Activated CD4-positive, alpha-beta T cell treated with anti-CD3 and anti-CD28 coated beads, Interleukin-2, amount 10 ng/mL, durations not matched to agents 7 days and 5 days (primary cell): Measurements from ENCODE around the gene SYCE1L. TPM values are rescaled to one million over a fixed set of nuclear protein-coding genes. Genes with fewer than 3 reads are reported as not detected.
"Not testable (repeated sequence)": the region's sequence is repeated elsewhere in the genome, so short reads cannot be mapped to it uniquely, and the experiment has no call there.

Experiments used
- CTCF ChIA-PET: fragments of 350-600 bp; sonication (Branson Sonifier 250); formaldehyde crosslinking; loops from one replicate; lab custom pipeline; 2021; ENCODE audit warnings: antibody characterized with exemption; lab: Charles Lee
- POLR2A ChIA-PET: fragments of 350-600 bp; sonication (Branson Sonifier 250); formaldehyde crosslinking; loops from one replicate; lab custom pipeline; 2021; ENCODE audit warnings: antibody characterized with exemption; lab: Charles Lee
- DNase-seq: peaks from one replicate; pipeline ENCODE4 v3.0.0-alpha.2; 2020
- H3K27ac Mint-ChIP-seq: one replicate; pipeline ENCODE4 v1.8.0; 2021; ENCODE audit warnings: mild to moderate bottlenecking, moderate library complexity, mixed read lengths
- H3K27me3 Mint-ChIP-seq: one replicate; pipeline ENCODE4 v1.8.0; 2021; ENCODE audit warnings: mixed read lengths
- H3K36me3 Mint-ChIP-seq: one replicate; pipeline ENCODE4 v1.8.0; 2021; ENCODE audit warnings: low read depth, mixed read lengths
- H3K4me1 Mint-ChIP-seq: one replicate; pipeline ENCODE4 v1.8.0; 2021; ENCODE audit warnings: mixed read lengths
- H3K4me3 Mint-ChIP-seq: one replicate; pipeline ENCODE4 v1.8.0; 2021; ENCODE audit warnings: mild to moderate bottlenecking, moderate library complexity, mixed read lengths
- H3K9me3 Mint-ChIP-seq: one replicate; pipeline ENCODE4 v1.8.0; 2021; ENCODE audit warnings: mixed read lengths
- total RNA-seq, 2 experiments: library from RNA; stranded (reverse); gene quantifications; one replicate each; pipeline ENCODE4 v1.2.3, GENCODE V29; 2021

Gene SYCE1L
- total RNA-seq, 2 experiments from 2014 or later, result 6.6 to 11.1 TPM

- DNase-seq, H3K9me3 Mint-ChIP-seq, H3K4me1 Mint-ChIP-seq: not testable (repeated sequence)
These were observed 12.9 kb upstream of the SYCE1L start for GRCh38 chr16:77186298-77186697.

GRCh38 chr16:77190190-77190477, 9.1 kb upstream of the SYCE1L start:
- peak overlapping the region; percentile 100 for H3K27ac Mint-ChIP-seq
- peaks cover 2% of the 10 kb centered on the region for H3K9me3 Mint-ChIP-seq
- H3K4me3 Mint-ChIP-seq, result peak overlapping the region; percentile 89
- peaks cover 34% of the 10 kb centered on the region for H3K36me3 Mint-ChIP-seq
- ChIA-PET POLR2A (no interaction called here), CTCF (no interaction called here)
- peaks cover 36% of the 10 kb centered on the region for H3K4me1 Mint-ChIP-seq
- DNase-seq, result no peak
- H3K27me3 Mint-ChIP-seq, result peaks cover 6% of the 10 kb centered on the region

More at GRCh38 chr16:77186298-77186697, 12.9 kb upstream of the SYCE1L start:
- POLR2A ChIA-PET, CTCF ChIA-PET, H3K4me3 Mint-ChIP-seq, H3K36me3 Mint-ChIP-seq, H3K27ac Mint-ChIP-seq: not testable (repeated sequence)
- H3K27me3 Mint-ChIP-seq, result peaks cover 14% of the 10 kb centered on the region

DNA sequence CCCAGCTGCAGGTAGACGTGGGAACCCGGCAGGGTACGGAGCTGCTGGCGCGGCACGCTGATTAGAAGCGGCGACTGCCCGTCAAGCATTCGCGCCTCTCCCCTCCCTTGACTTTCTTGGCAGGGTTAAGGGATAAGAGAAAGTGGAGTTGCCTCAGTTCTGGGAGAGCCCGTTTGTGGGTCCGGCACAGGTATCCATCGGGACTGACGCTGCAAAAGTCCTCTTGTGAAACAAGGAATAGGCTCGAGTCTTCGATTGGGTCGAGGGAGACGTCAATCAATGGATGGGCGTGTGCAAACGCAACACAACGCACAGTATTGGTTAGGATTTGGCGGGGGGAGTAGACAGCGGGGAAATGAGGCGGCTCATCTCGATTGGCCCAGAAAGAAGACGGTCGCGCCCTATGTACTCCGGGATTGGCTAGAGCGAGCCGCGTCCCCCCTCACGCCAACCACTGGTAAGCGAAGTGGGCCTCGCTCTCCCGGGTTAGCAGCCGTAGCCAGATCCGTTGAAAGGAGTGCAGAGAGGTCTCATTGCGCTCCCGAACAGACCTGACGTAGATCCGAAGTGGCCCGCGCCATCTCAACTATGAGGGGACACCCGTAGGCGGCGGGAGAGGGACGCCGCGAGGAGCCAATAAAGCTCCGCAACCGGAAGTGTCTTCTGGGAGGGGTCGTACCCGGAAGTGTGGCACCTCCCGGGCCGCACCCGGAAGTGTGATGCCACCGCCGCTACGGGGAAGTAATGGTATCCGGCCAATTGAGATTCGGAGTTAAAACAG, 8.5 kb upstream of the SYCE1L start, which contains the start of gene MON1B:
TSS of gene MON1B (plus strand) at position 713 of the 781 bp plus-strand sequence. CDS start 296 bp downstream, outside the sequence.
- Mint-ChIP-seq H3K36me3 (peaks cover 39% of the 10 kb centered on the region), H3K27me3 (peaks cover 4% of the 10 kb centered on the region), H3K27ac (peak within 1 kb of the TSS; percentile 100), H3K4me3 (peak within 1 kb of the TSS; percentile 89), H3K4me1 (peaks cover 37% of the 10 kb centered on the region), H3K9me3 (peaks cover 2% of the 10 kb centered on the region)
- peak; percentile 96 for DNase-seq
- POLR2A ChIA-PET, result no interaction called here
- CTCF ChIA-PET, result no interaction called here

- H3K36me3 Mint-ChIP-seq, result peaks cover 43% of the 10 kb centered on the region
- peaks cover 40% of the 10 kb centered on the region for H3K4me1 Mint-ChIP-seq
- peak overlapping the region; percentile 100 for H3K27ac Mint-ChIP-seq
- peak overlapping the region; percentile 89 for H3K4me3 Mint-ChIP-seq
- no peaks in the 10 kb centered on the region for H3K27me3 Mint-ChIP-seq
- peaks cover 2% of the 10 kb centered on the region for H3K9me3 Mint-ChIP-seq
- POLR2A ChIA-PET, result no interaction called here
- CTCF ChIA-PET, result no interaction called here
- no peak for DNase-seq
These were observed 7.8 kb upstream of the SYCE1L start for GRCh38 chr16:77191259-77191969.

DNA sequence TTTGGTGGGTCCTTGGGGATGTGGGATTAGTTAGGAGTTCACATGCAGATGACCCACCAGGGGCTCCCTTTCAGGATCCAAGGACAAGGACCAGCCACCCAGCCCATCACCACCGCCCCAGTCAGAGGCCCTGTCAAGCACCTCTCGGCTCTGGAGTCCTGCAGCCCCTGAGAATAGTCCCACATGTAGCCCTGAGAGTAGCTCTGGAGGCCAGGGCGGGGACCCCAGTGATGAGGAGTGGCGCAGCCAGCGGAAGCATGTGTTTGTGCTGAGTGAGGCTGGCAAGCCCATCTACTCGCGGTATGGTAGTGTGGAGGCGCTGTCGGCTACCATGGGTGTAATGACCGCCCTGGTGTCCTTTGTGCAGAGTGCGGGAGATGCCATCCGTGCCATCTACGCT, 5.8 kb upstream of the SYCE1L start:
- POLR2A ChIA-PET, result no interaction called here

GRCh38 chr16:77194295-77195231, 4.6 kb upstream of the SYCE1L start:
- H3K9me3 Mint-ChIP-seq, result peaks cover 2% of the 10 kb centered on the region
- POLR2A ChIA-PET, result interaction anchor here (0.7 kb wide), 1 partner anchor 18 kb away, joined by 3 read pairs; no protein-coding TSS in a partner anchor
- peaks cover 33% of the 10 kb centered on the region for H3K4me1 Mint-ChIP-seq
- CTCF ChIA-PET, result interaction anchor here (0.7 kb wide), 2 partner anchors 21 to 587 kb away, joined by 3 read pairs; no protein-coding TSS in a partner anchor
- H3K27ac Mint-ChIP-seq, result no peak overlapping the region
- no peak overlapping the region for H3K4me3 Mint-ChIP-seq
- DNase-seq, result no peak
- H3K36me3 Mint-ChIP-seq, result peaks cover 62% of the 10 kb centered on the region
- H3K27me3 Mint-ChIP-seq, result no peaks in the 10 kb centered on the region

More for the DNA sequence above, 5.8 kb upstream of the SYCE1L start:
- Mint-ChIP-seq H3K9me3 (peaks cover 2% of the 10 kb centered on the region), H3K27me3 (no peaks in the 10 kb centered on the region), H3K36me3 (peaks cover 57% of the 10 kb centered on the region), H3K4me1 (peaks cover 40% of the 10 kb centered on the region), H3K4me3 (peak overlapping the region; percentile 89), H3K27ac (no peak overlapping the region)
- no peak for DNase-seq
- CTCF ChIA-PET, result interaction anchor here (0.7 kb wide), 1 partner anchor 586 kb away, joined by 3 read pairs; no protein-coding TSS in a partner anchor

DNA sequence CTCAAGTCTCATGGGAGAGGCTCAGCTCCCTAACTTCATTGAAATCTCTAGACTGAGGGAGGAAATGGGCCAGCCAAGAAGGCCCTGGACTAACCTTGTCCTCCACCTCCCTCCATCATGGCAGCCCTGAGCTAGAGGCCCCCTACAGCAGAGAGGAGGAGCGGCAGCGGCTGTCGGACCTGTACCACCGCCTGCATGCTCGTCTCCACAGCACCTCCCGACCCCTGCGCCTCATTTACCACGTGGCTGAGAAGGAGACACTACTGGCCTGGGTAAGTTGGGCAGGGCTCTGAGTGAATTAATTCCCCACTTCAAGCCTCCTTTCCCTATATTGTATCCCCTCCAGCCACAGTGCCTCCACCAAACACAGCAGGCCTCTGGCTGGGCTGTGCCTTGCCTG, 3.8 kb upstream of the SYCE1L start:
- peaks cover 32% of the 10 kb centered on the region for H3K4me1 Mint-ChIP-seq
- H3K27ac Mint-ChIP-seq, result no peak overlapping the region
- H3K9me3 Mint-ChIP-seq, result peaks cover 2% of the 10 kb centered on the region
- DNase-seq, result no peak
- POLR2A ChIA-PET, result no interaction called here
- no peaks in the 10 kb centered on the region for H3K27me3 Mint-ChIP-seq
- no peak overlapping the region for H3K4me3 Mint-ChIP-seq
- peaks cover 63% of the 10 kb centered on the region for H3K36me3 Mint-ChIP-seq
- CTCF ChIA-PET, result interaction anchor here (0.7 kb wide), 1 partner anchor 21 kb away, joined by 3 read pairs; no protein-coding TSS in a partner anchor

DNA sequence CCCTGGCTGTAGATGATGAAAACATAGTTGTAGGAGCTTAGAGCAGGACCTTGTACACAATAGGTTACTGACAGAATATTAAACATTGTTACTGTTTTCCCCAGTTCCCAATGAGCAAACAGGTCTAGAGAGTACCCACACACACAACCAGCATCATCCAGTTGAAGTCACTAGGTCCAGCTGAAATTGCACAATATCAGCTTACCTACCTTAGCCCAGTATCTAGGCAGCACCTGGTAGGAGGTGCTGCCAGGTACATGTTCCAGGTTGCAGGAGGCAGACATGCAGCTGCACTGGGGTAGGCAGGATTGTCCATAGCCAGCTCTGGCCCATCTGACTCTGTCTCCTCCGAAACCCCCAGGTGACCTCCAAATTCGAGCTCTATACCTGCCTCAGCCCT, 1.5 kb upstream of the SYCE1L start:
- H3K9me3 Mint-ChIP-seq, result no peaks in the 10 kb centered on the region
- H3K27me3 Mint-ChIP-seq, result no peaks in the 10 kb centered on the region
- H3K4me1 Mint-ChIP-seq, result peaks cover 19% of the 10 kb centered on the region
- no peak overlapping the region for H3K27ac Mint-ChIP-seq
- no peak for DNase-seq
- POLR2A ChIA-PET, result no interaction called here
- CTCF ChIA-PET, result no interaction called here
- H3K4me3 Mint-ChIP-seq, result no peak overlapping the region
- H3K36me3 Mint-ChIP-seq, result peaks cover 50% of the 10 kb centered on the region

GRCh38 chr16:77206533-77206932, 7.3 kb downstream of the SYCE1L start:
- Mint-ChIP-seq H3K27me3 (no peaks in the 10 kb centered on the region), H3K4me1 (peaks cover 2% of the 10 kb centered on the region), H3K4me3 (no peak overlapping the region), H3K27ac (no peak overlapping the region), H3K36me3 (no peaks in the 10 kb centered on the region), H3K9me3 (no peaks in the 10 kb centered on the region)
- POLR2A ChIA-PET, result no interaction called here
- no peak for DNase-seq
- CTCF ChIA-PET, result no interaction called here

GRCh38 chr16:77207030-77207429, 7.8 kb downstream of the SYCE1L start:
- Mint-ChIP-seq H3K27me3 (no peaks in the 10 kb centered on the region), H3K36me3 (no peaks in the 10 kb centered on the region), H3K4me3 (no peak overlapping the region), H3K4me1 (peaks cover 6% of the 10 kb centered on the region), H3K27ac (no peak overlapping the region), H3K9me3 (no peaks in the 10 kb centered on the region)
- CTCF ChIA-PET, result no interaction called here
- DNase-seq, result no peak
- POLR2A ChIA-PET, result no interaction called here

DNA sequence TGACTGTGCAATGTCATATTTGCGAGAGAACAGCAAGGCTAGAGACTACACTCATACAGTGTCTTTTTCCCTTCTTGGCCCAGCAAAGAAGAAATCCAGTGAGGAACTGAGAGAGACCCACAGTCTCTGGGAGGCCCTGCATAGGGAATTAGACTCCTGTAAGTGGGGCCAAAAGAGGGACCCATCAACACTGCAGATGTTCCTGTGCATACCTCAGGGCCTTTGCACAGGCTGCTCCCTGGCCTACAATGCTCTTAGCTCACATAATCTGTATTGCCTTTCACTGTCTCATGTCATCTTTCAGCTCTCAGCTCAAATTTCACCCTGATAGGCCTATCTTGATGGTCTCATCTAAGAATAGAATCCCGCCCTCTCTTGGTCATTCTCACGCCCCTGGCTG, 9.2 kb downstream of the SYCE1L start:
- no peaks in the 10 kb centered on the region for H3K9me3 Mint-ChIP-seq
- ChIA-PET CTCF (no interaction called here), POLR2A (no interaction called here)
- H3K4me3 Mint-ChIP-seq, result no peak overlapping the region
- no peak for DNase-seq
- no peaks in the 10 kb centered on the region for H3K36me3 Mint-ChIP-seq
- no peak overlapping the region for H3K27ac Mint-ChIP-seq
- no peaks in the 10 kb centered on the region for H3K27me3 Mint-ChIP-seq
- peaks cover 8% of the 10 kb centered on the region for H3K4me1 Mint-ChIP-seq

GRCh38 chr16:77211880-77212740, 12.9 kb downstream of the SYCE1L start:
- ChIA-PET POLR2A (no interaction called here), CTCF (interaction anchor here (1.5 kb wide), 1 partner anchor 11 kb away, joined by 5 read pairs; no protein-coding TSS in a partner anchor)
- H3K4me1 Mint-ChIP-seq, result peaks cover 10% of the 10 kb centered on the region
- DNase-seq, result peak; percentile 75
- H3K27me3 Mint-ChIP-seq, result no peaks in the 10 kb centered on the region
- peak overlapping the region; percentile 78 for H3K4me3 Mint-ChIP-seq
- no peaks in the 10 kb centered on the region for H3K9me3 Mint-ChIP-seq
- no peaks in the 10 kb centered on the region for H3K36me3 Mint-ChIP-seq
- H3K27ac Mint-ChIP-seq, result peak overlapping the region; percentile 80
